H9 (cell line): ENCODE data around the gene PLN. TPM values are rescaled to one million over a fixed set of nuclear protein-coding genes. Genes with fewer than 3 reads are reported as not detected.

Experiments used
- DNase-seq: peaks from one replicate; pipeline ENCODE4 v3.0.0-alpha.2; 2017
- H2AFZ ChIP-seq: one replicate; pipeline ENCODE4 v1.6.1; 2013; ENCODE audit warnings: mild to moderate bottlenecking, low read length, control low read depth, moderate library complexity
- H2AK5ac ChIP-seq: 2 replicates; pipeline ENCODE4 v1.6.1; 2013; ENCODE audit warnings: low read length, control low read depth, mixed read lengths; ENCODE audit not compliant: insufficient read length
- H2BK120ac ChIP-seq: one replicate; pipeline ENCODE4 v1.6.1; 2013; ENCODE audit warnings: low read depth, mild to moderate bottlenecking, low read length, control low read depth, inconsistent platforms; ENCODE audit not compliant: poor library complexity, severe bottlenecking
- H2BK12ac ChIP-seq: 2 replicates; pipeline ENCODE4 v1.6.1; 2013; ENCODE audit warnings: low read length, control low read depth, mixed read lengths, low read depth; ENCODE audit not compliant: insufficient read length
- H2BK15ac ChIP-seq: 2 replicates; pipeline ENCODE4 v1.6.1; 2013; ENCODE audit warnings: low read depth, low read length, control low read depth
- H2BK20ac ChIP-seq: one replicate; pipeline ENCODE4 v1.6.1; 2013; ENCODE audit warnings: low read depth, mild to moderate bottlenecking, low read length, control low read depth, inconsistent platforms; ENCODE audit not compliant: poor library complexity, severe bottlenecking
- H2BK5ac ChIP-seq: 2 replicates; pipeline ENCODE4 v1.6.1; 2013; ENCODE audit warnings: low read length, control low read depth, mixed read lengths; ENCODE audit not compliant: insufficient read length
- H3K14ac ChIP-seq: 2 replicates; pipeline ENCODE4 v1.6.1; 2013; ENCODE audit warnings: low read length, control low read depth; ENCODE audit not compliant: insufficient read depth
- H3K18ac ChIP-seq: 2 replicates; pipeline ENCODE4 v1.6.1; 2013; ENCODE audit warnings: low read depth, mild to moderate bottlenecking, mixed read lengths, low read length, control low read depth; ENCODE audit not compliant: insufficient read length
- H3K23ac ChIP-seq: 2 replicates; pipeline ENCODE4 v1.6.1; 2013; ENCODE audit warnings: low read length, control low read depth, mixed read lengths, low read depth; ENCODE audit not compliant: insufficient read length
- H3K23me2 ChIP-seq: 2 replicates; pipeline ENCODE4 v1.6.1; 2013; ENCODE audit warnings: low read depth, mild to moderate bottlenecking, mixed read lengths, low read length, control low read depth; ENCODE audit not compliant: insufficient read length, poor library complexity, severe bottlenecking
- H3K27ac ChIP-seq: 2 replicates; pipeline ENCODE4 v1.5.1; 2013; ENCODE audit warnings: low read length, control low read depth, mixed read lengths, low read depth; ENCODE audit not compliant: insufficient read length
- H3K27me3 ChIP-seq: 2 replicates; pipeline ENCODE4 v1.6.1; 2013; ENCODE audit warnings: low read length, control low read depth, inconsistent platforms; ENCODE audit not compliant: insufficient read depth
- H3K4ac ChIP-seq: 2 replicates; pipeline ENCODE4 v1.6.1; 2013; ENCODE audit warnings: low read depth, mild to moderate bottlenecking, control low read depth, inconsistent platforms, low read length, moderate library complexity
- H3K4me1 ChIP-seq: 2 replicates; pipeline ENCODE4 v1.6.1; 2013; ENCODE audit warnings: low read length, control low read depth, inconsistent platforms; ENCODE audit not compliant: insufficient read depth
- H3K4me2 ChIP-seq: 2 replicates; pipeline ENCODE4 v1.6.1; 2013; ENCODE audit warnings: low read length, control low read depth, mixed read lengths; ENCODE audit not compliant: insufficient read length, insufficient read depth
- H3K56ac ChIP-seq: 2 replicates; pipeline ENCODE4 v1.6.1; 2013; ENCODE audit warnings: low read depth, mild to moderate bottlenecking, mixed read lengths, low read length, control low read depth; ENCODE audit not compliant: insufficient read length
- H3K79me1 ChIP-seq: 2 replicates; pipeline ENCODE4 v1.6.1; 2013; ENCODE audit warnings: low read depth, mild to moderate bottlenecking, moderate library complexity, low read length, control low read depth, inconsistent platforms; ENCODE audit not compliant: insufficient read depth, poor library complexity, severe bottlenecking
- H3K79me2 ChIP-seq: 2 replicates; pipeline ENCODE4 v1.6.1; 2013; ENCODE audit warnings: low read length, control low read depth, inconsistent platforms; ENCODE audit not compliant: insufficient read depth
- H3K9ac ChIP-seq: 2 replicates; pipeline ENCODE4 v1.6.1; 2013; ENCODE audit warnings: low read length, control low read depth, mixed read lengths; ENCODE audit not compliant: insufficient read length; ENCODE audit errors: extremely low read depth
- H3K9me3 ChIP-seq: one replicate; pipeline ENCODE4 v1.6.1; 2013; ENCODE audit warnings: low read depth, low read length, inconsistent platforms; ENCODE audit not compliant: control insufficient read depth
- H3T11ph ChIP-seq: one replicate; pipeline ENCODE4 v1.6.1; 2013; ENCODE audit warnings: mild to moderate bottlenecking, low read length, control low read depth, inconsistent platforms
- H4K20me1 ChIP-seq: one replicate; pipeline ENCODE4 v1.6.1; 2013; ENCODE audit not compliant: control insufficient read depth, insufficient read length, insufficient read depth
- H4K5ac ChIP-seq: 2 replicates; pipeline ENCODE4 v1.6.1; 2013; ENCODE audit warnings: low read depth, mild to moderate bottlenecking, mixed read lengths, low read length, control low read depth; ENCODE audit not compliant: insufficient read length
- H4K8ac ChIP-seq: replicated peaks from 2 replicates; pipeline ENCODE4 v1.6.1; 2013; ENCODE audit warnings: low read length, control low read depth, mixed read lengths, low read depth; ENCODE audit not compliant: insufficient read length
- H4K91ac ChIP-seq: 2 replicates; pipeline ENCODE4 v1.6.1; 2013; ENCODE audit warnings: low read depth, mild to moderate bottlenecking, moderate library complexity, mixed read lengths, low read length, control low read depth; ENCODE audit not compliant: insufficient read length
- H3K27ac Mint-ChIP-seq, 3 experiments: 2 replicates in 2 of 3; 3 replicates in 1 of 3; pipeline ENCODE4 v1.8.0; 2020 to 2021; ENCODE audit warnings: mixed read lengths in 3 of 3, mild to moderate bottlenecking in 1 of 3, moderate library complexity in 1 of 3
- H3K27me3 Mint-ChIP-seq: 2 replicates; pipeline ENCODE4 v1.8.0; 2021; ENCODE audit warnings: low read depth, mild to moderate bottlenecking, moderate library complexity, mixed read lengths
- H3K36me3 Mint-ChIP-seq, 3 experiments: 2 replicates in 2 of 3; 3 replicates in 1 of 3; pipeline ENCODE4 v1.8.0; 2020 to 2021; ENCODE audit warnings: low read depth in 3 of 3, mixed read lengths in 3 of 3; ENCODE audit not compliant: insufficient read depth in 1 of 3
- H3K4me1 Mint-ChIP-seq, 2 experiments: 2 replicates each; pipeline ENCODE4 v1.8.0; 2020; ENCODE audit warnings: mixed read lengths in 2 of 2
- H3K4me3 Mint-ChIP-seq, 2 experiments: 2 replicates in 1 of 2; 3 replicates in 1 of 2; pipeline ENCODE4 v1.8.0; 2020 to 2021; ENCODE audit warnings: mild to moderate bottlenecking in 2 of 2, mixed read lengths in 2 of 2, moderate library complexity in 1 of 2
- H3K9me3 Mint-ChIP-seq, 2 experiments: 2 replicates in 1 of 2; 3 replicates in 1 of 2; pipeline ENCODE4 v1.8.0; 2020; ENCODE audit warnings: mild to moderate bottlenecking in 2 of 2, mixed read lengths in 2 of 2, moderate library complexity in 1 of 2
- WGBS: extraction: QIAGEN DNeasy Blood & Tissue Kit; methylation state at CpG from one replicate; pipeline ENCODE4 v1.1.7; 2013; ENCODE audit warnings: missing lambda C conversion rate, low lambda C conversion rate, mixed read lengths; ENCODE audit not compliant: insufficient read length; ENCODE audit errors: extremely low coverage; 5-methylcytosine and 5-hydroxymethylcytosine counted together
- total RNA-seq: library from RNA; stranded (reverse); gene quantifications from 2 replicates; pipeline ENCODE4 v1.2.1, GENCODE V29; 2021
- TF ChIP-seq, protein P1 (sequence below): fragments of 200-600 bp; sonication (generic); conservative IDR thresholded peaks from 3 replicates; pipeline ENCODE4 v1.8.0; 2021; ENCODE audit warnings: antibody characterized with exemption, mild to moderate bottlenecking

PLN gene
- total RNA-seq, 1 experiment from 2014 or later, result not detected

DNA sequence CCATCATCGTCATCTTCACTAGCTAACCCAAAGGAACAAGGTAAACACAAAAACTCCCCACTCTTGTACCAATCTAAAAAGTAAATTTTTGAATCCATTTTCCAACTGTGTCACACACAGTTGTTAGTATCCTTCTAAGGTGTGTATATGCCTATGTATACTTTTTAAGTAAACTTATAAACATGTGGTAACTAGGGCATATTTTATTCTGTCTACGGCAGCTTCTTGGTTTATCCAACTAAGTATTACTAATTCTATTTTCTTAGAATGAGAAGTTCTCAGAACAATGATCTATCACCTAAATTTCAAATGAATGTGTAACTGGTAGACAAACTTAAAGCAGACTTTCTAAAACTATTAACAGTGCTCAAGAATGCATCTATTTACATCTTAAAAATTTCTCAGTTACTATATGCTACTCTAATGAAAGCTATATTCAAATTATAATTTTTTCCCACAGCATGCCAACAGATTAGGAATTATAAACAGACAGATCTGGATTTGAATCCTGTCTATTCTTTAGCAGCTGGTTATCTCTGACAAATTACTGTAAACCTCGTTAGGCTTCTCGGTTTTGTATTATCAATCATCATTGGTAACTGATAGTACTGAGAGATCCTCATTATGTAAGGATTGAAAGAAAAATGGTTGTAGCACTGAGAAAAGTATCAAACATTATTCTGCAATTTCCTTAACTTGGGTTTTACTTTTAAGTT is 1.8 kb upstream of the PLN start:
- Histone ChIP-seq H3K18ac (no peak overlapping the region), H2AK5ac (no peak overlapping the region), H3K9me3 (no peaks in the 10 kb centered on the region), H3K23me2 (no peaks in the 10 kb centered on the region), H3T11ph (no peak overlapping the region), H3K79me1 (no peaks in the 10 kb centered on the region), H3K4me2 (no peak overlapping the region), H2BK5ac (no peak overlapping the region), H2BK20ac (no peak overlapping the region), H4K8ac (no peak overlapping the region), H3K79me2 (no peaks in the 10 kb centered on the region), H3K14ac (no peak overlapping the region), H3K4ac (no peak overlapping the region), H4K91ac (no peak overlapping the region), H2AFZ (no peak overlapping the region), H3K23ac (no peak overlapping the region), H3K27ac (no peak overlapping the region), H3K27me3 (no peaks in the 10 kb centered on the region), H3K9ac (no peak overlapping the region), H3K4me1 (no peaks in the 10 kb centered on the region), H2BK15ac (no peak overlapping the region), H2BK12ac (no peak overlapping the region), H4K5ac (no peak overlapping the region), H4K20me1 (no peaks in the 10 kb centered on the region), H3K56ac (no peak overlapping the region), H2BK120ac (no peak overlapping the region)
- no peak for DNase-seq
- peaks cover 4 to 10% of the 10 kb centered on the region in 2 experiments; a peak in 3 of 4 replicates for H3K4me1 Mint-ChIP-seq
- no peak overlapping the region for H3K4me3 Mint-ChIP-seq
- H3K9me3 Mint-ChIP-seq, result peaks cover 0 to 2% of the 10 kb centered on the region in 2 experiments; a peak in 2 of 5 replicates
- TF ChIP-seq, protein P1, sequence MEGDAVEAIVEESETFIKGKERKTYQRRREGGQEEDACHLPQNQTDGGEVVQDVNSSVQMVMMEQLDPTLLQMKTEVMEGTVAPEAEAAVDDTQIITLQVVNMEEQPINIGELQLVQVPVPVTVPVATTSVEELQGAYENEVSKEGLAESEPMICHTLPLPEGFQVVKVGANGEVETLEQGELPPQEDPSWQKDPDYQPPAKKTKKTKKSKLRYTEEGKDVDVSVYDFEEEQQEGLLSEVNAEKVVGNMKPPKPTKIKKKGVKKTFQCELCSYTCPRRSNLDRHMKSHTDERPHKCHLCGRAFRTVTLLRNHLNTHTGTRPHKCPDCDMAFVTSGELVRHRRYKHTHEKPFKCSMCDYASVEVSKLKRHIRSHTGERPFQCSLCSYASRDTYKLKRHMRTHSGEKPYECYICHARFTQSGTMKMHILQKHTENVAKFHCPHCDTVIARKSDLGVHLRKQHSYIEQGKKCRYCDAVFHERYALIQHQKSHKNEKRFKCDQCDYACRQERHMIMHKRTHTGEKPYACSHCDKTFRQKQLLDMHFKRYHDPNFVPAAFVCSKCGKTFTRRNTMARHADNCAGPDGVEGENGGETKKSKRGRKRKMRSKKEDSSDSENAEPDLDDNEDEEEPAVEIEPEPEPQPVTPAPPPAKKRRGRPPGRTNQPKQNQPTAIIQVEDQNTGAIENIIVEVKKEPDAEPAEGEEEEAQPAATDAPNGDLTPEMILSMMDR, result no peak
- H3K27ac Mint-ChIP-seq, result no peak overlapping the region
- no peaks in the 10 kb centered on the region for H3K36me3 Mint-ChIP-seq
- WGBS, result no CpG with 5 or more reads among the region's 4 CpGs
- H3K27me3 Mint-ChIP-seq, result no peaks in the 10 kb centered on the region
